Left cardiac atrium (tissue), 4 donors: ENCODE data around the gene LXN. TPM values are rescaled to one million over a fixed set of nuclear protein-coding genes. Genes with fewer than 3 reads are reported as not detected.

ENCODE experiments used
- ATAC-seq, 2 donors: fragments of 200-7000 bp; cut with Tn5 transposase; one replicate each; pipeline ENCODE4 v1.9.1; 2020; ENCODE audit warnings: mild to moderate bottlenecking in 2 of 2, moderate library complexity in 2 of 2
- DNase-seq: peaks from one replicate; pipeline ENCODE4 v3.0.0-alpha.2; 2020
- intact Hi-C, 2 donors: fragments of 100-400 bp; cut with DNase I; formaldehyde crosslinking; loops; one replicate each; pipeline versions ENCODE4 v1.14.1 to v1.15.1; 2022 to 2023
- total RNA-seq, 2 donors: library from RNA; stranded (reverse); fragmentation: NEBNext Ultra II Directional; extraction: Animal tissue kit (Norgen Biotek cat#: 25700); gene quantifications; one replicate each; pipeline ENCODE4 v1.2.1, GENCODE V29; 2021
- donor health status: DM: no; HTN: yes; CAD: no.
- donor health status: DM: no; HTN: yes; CAD: no; lungs with severe emphysema.
- donor health status: DM: yes; HTN: yes; CAD: no.
- donor health status: Dilated cardiomyopathy.

The LXN gene
- total RNA-seq, 2 donors from 2014 or later: 5.7 to 15.3 TPM

DNA sequence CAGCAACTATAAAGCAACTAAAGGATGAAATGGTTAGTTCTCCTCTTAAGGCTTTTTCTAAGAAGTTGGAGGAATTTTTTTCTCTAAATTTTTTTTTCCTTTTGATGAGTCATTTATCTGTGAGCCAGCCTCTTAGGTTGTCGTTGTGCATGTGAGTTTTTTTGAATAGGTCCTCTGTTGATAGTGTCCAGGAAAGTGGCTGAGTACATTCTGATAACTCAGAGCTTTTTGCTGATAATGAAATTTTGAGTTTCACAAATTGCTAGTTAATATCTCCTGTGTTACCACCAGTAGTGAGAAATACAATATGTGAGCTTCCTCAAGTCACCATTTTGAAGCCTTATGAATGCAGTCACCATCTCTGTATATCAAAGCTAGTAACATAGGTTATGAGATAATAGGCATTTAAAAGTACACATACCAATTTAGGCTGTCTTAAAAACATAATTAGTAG, 7.1 kb upstream of the LXN start:
- intact Hi-C loops: no loop called here

DNA sequence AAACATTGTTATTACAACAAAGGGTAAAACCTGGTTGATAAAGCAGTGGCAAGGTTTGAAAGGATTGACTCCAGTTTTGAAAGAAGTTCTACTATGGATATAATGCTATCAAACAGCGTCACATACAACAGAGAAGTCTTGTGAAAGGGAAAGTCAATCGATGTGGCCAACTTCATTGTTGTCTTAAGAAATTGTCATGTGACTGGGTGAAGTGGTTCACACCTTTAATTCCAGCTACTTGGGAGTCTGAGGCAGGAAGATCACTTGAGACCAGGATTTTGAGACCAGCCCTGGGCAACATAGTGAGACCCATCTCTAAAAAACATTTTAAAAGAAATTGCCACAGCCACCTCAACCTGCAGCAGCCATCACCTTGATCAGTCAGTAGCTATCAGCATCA, 6.2 kb upstream of the LXN start:
- intact Hi-C loops: no loop called here
- ATAC-seq: no peak
- no peak for DNase-seq

More for the DNA sequence above, 7.1 kb upstream of the LXN start:
- ATAC-seq (no peak), DNase-seq (no peak)

DNA sequence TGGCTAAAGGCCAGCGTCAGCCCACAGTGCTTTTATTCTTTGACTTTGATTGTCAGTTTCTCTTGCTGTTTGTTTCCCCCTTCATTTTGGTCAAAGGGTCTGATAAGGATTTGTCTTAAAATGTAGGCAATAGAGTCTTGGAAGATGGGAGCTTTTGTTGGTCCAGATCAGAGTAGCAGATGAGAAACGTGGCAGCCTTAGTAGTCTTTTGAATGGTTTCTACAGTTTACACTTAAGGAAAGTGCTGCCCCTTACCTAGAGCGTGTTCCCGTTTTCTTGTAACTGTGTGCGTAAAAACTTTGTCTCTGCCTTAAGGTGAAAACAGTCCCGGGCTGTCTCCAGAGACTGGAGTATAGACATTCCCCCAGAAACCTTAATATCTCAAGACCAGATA, 630 bp downstream of the LXN start:
- intact Hi-C loops: loop anchor here in 1 of 2 donors (5.0 kb wide), 1 partner anchor 120 kb away; no protein-coding TSS in a partner anchor
- ATAC-seq (peak in 1 of 2 donors; percentile 29), DNase-seq (no peak)

GRCh38 chr3:158668506-158668905, 3.9 kb downstream of the LXN start:
- DNase-seq (no peak), ATAC-seq (no peak)
- intact Hi-C loops: no loop called here

DNA sequence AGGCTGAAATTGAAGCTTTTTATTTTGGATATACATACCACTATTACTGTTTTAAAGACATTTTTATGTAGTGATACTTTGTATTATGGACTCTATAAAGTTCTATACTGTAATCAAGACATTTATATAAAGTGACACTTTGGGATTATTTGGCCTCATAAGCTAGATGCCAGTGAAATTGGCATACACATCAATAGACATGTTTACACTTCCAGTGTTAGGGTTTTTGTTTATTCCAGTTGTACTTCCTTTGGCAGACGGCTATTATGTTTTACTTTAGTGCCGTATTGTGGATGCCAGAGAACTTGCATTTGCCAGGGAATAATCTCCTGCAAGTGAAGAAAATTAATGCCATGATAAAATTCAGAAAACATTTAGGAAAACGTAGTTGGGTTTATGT, 6.0 kb downstream of the LXN start:
- DNase-seq (no peak), ATAC-seq (no peak)
- intact Hi-C loops: no loop called here

- intact Hi-C loops: no loop called here
- ATAC-seq: no peak
- no peak for DNase-seq
Observed at GRCh38 chr3:158663832-158664231, 8.6 kb downstream of the LXN start.

- ATAC-seq (no peak), DNase-seq (no peak)
- intact Hi-C loops: no loop called here
Observed at GRCh38 chr3:158663246-158663645, 9.2 kb downstream of the LXN start.

DNA sequence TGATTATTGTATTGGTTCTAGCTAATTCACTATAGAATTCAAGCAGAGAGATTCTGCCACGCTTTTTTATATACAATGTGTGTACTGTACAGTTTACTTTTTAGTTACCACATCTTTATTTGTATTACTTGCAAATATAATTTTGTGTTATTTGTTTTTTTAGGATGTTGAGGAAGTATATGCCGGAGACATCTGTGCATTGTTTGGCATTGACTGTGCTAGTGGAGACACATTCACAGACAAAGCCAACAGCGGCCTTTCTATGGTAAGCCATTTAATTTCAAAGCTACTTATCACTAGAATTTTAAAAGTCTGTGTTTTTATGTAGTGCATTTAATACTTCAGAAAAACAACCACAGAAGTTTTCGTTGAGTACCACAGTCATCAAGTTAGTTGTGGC, 11.7 kb downstream of the LXN start:
- intact Hi-C loops: no loop called here

DNA sequence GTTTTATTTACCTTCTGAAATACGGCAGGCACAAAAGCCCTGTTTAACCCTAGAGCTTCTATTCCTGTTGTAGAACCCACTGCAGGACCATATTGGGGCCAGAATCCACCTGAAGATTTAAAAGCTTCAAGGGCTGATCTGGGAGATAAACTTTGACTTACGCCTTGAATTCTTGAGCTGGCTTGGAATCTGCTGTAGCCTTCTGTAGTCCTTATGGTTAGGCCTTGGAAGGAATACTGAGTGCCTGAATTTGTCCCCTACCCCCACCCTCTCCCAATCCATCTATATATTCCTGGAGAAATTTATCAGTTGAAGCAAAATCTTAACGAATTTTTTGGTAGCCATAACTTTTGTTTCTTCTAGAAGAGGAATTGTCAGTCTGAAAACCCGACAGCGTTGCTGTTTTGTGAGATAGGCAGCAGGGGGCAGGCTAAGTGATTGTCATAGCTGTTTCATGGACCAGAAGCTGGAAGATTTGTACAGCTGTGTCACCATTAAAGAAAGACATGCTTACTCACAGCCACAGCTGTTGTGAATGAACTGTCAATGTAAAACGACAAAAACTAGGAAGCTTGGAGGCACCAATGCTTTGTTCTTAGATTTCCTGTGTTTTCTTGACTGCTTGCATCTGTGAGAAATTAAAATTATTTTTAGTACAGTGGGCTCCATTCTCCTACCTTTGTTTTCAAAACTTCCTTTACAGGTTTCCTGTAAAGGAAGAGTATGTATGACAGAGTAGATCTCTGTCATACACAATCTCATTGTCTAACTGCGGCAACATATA, 12.8 kb downstream of the LXN start:
- DNase-seq: no peak
- ATAC-seq: peak; percentile 78 to 82
- intact Hi-C loops: loop anchor here in 1 of 2 donors (10.0 kb wide), 1 partner anchor 135 kb away; no protein-coding TSS in a partner anchor

More for the DNA sequence above, 11.7 kb downstream of the LXN start:
- DNase-seq: no peak
- no peak for ATAC-seq

- ATAC-seq (no peak), DNase-seq (no peak)
- intact Hi-C loops: loop anchor here in 1 of 2 donors (10.0 kb wide), 1 partner anchor 136 kb away; no protein-coding TSS in a partner anchor
Observed at GRCh38 chr3:158658889-158659288, 13.6 kb downstream of the LXN start.

DNA sequence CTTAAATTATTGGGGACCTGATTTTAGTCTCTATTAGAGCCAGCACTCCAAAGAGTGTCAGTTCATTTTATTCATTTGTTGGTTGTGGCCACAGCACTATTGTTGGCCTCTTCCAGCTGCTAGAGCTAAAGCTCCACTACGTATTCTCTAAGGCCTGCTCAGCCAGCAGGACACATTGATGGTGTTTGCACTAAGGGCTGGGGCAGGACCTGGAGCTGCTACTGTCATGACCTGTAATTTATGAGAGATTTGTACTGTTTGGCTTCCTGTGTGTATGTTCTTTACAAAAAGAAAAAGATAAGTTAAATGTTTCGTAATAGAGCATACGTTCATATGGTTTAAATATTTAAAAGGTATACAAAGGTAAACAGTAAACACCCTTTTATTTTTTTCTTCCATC, 20.0 kb downstream of the LXN start:
- intact Hi-C loops: loop anchor here in 1 of 2 donors (10.0 kb wide), 1 partner anchor 142 kb away; no protein-coding TSS in a partner anchor
- DNase-seq: no peak
- no peak for ATAC-seq

DNA sequence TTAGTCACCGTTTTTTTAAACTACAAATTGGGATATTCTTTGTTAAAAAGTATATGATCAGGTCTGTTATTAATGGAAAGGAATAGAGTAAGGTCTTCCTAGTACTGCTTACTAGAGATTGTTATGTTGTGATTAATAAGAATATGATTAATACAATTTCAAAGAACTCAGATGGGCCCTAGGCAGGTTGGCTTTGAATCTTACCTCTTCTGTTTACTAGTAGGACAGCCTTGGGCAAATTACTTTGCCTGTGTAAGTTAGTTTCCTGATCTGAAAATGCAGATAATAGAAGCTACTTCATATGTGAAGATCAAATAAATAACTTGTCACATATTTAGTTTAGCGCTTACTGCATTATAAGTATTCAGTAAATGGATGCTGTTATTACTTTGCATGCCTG, 21.3 kb downstream of the LXN start:
- intact Hi-C loops: loop anchor here in 1 of 2 donors (10.0 kb wide), 1 partner anchor 144 kb away; no protein-coding TSS in a partner anchor
- DNase-seq (no peak), ATAC-seq (no peak)

DNA sequence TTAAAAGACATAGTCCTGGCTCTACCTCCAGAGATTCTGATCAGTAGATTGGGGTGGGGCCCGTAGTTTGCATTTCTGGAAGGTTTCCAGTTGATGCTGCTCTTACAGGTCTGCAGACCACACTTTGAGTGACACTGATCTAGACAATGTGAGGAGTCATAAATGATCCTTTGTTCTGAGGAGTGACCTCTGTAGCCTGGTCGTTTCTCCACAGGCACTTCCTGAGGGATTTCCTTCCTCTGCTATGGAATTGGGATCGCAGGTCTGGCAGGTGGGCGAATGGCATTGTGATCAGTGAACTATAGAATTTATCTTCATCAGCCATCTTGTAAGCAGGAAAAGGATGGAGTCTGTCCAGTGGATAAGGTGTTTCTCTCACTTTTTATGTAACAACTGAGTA, 22.7 kb downstream of the LXN start:
- intact Hi-C loops: loop anchor here in 1 of 2 donors (10.0 kb wide), 1 partner anchor 145 kb away; no protein-coding TSS in a partner anchor
- ATAC-seq (peak; percentile 49 to 50), DNase-seq (no peak)

- DNase-seq (peak; percentile 95), ATAC-seq (peak; percentile 98 to 99)
- intact Hi-C loops: loop anchor here in 1 of 2 donors (5.0 kb wide), 1 partner anchor 107 kb away; no protein-coding TSS in a partner anchor
Observed at GRCh38 chr3:158644345-158644908, 28.0 kb downstream of the LXN start, which contains the start of gene GFM1. TSS of gene GFM1 (plus strand) at chr3:158644527. CDS start at chr3:158644635, 108 bp downstream.

GRCh38 chr3:158642474-158643210, 29.8 kb downstream of the LXN start:
- ATAC-seq (no peak), DNase-seq (no peak)
- intact Hi-C loops: loop anchor here in 1 of 2 donors (5.0 kb wide), 1 partner anchor 105 kb away; no protein-coding TSS in a partner anchor

DNA sequence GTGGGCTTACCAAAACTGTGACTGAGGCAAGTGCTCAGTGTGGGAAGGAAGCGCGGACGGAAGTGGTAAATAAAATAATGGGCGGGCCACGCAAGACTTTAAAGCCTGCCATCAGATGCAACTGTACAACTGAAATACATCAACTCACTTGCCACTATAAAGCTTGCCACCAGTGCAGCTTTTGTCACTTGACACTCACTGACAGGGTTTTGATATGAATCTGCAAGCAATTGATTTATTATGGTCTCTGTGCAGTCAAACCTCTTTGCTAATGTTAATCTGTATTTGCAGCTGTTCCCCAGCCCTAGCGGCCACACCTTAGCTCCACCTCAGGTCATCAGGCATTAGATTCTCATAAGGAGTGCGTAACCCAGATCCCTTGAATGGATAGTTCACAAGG, 30.4 kb downstream of the LXN start:
- intact Hi-C loops: loop anchor here in 1 of 2 donors (5.0 kb wide), 1 partner anchor 105 kb away; no protein-coding TSS in a partner anchor
- ATAC-seq (no peak), DNase-seq (no peak)

DNA sequence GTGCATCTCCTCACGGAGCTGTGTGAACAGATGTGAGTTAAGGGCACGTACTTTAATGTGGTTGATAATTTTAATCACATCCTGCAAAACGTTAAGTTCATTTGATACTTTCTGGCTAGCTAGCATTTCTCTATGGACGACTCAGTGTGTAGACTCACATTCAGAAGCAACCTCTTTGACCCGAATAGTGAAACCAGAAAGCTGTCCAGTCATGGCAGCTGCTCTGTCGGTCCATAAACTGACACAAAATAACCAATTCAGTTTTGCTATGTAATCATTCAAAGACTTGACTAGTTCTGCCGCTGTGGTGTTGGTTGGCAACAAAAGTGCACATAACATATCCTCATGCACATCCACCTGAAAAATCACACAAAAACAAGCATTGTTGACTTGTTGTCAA, 31.8 kb downstream of the LXN start:
- intact Hi-C loops: loop anchor here in 1 of 2 donors (5.0 kb wide), 1 partner anchor 103 kb away; no protein-coding TSS in a partner anchor
- ATAC-seq: no peak
- no peak for DNase-seq

GRCh38 chr3:158631981-158632380, 40.5 kb downstream of the LXN start:
- ATAC-seq: no peak
- intact Hi-C loops: no loop called here
- DNase-seq: no peak

DNA sequence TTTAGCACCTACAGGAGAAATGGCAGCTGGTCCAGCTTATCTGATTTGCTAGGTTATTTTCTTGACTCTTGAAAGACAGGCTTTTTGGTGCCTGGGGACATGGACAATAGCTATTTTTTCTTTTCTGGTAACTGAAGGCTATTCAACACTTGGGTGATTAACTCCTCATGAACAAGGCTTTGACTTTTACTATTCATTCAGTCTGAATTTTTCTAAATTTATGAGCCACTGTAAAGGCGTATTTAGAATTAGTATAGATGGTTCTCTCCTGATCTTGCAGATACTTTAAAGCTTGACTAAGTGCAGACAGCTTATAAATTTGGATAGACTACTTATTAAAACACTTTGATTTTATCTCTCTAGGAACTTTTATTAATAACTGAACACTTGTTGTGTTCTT, 46.6 kb downstream of the LXN start:
- intact Hi-C loops: no loop called here
- ATAC-seq: no peak

More for the DNA sequence above, 46.6 kb downstream of the LXN start:
- DNase-seq: no peak
